A549 (cell line): ENCODE data around the gene FAM217B.

Source experiments
- CEBPB ChIP-seq, 2 experiments: fragments of >200 bp in 1 of 2; sonication (Bioruptor Twin) in 1 of 2; formaldehyde crosslinking in 1 of 2; IDR thresholded peaks; 2 replicates each; pipeline ENCODE4 v1.6.1; 2012 to 2016
- EP300 ChIP-seq, 2 experiments: fragments of >200 bp; sonication (Bioruptor Twin); formaldehyde crosslinking; IDR thresholded peaks; 2 replicates in 1 of 2; 3 replicates in 1 of 2; pipeline ENCODE4 v1.6.1; 2016 to 2017
- MAZ ChIP-seq: fragments of 150-350 bp; IDR thresholded peaks from 2 replicates; pipeline ENCODE4 v1.6.1; 2014; ENCODE audit warnings: antibody characterized with exemption, low read depth, low read length, borderline replicate concordance
- TFCP2L1 ChIP-seq: fragments of 250-450 bp; sonication (Bioruptor Pico); IDR thresholded peaks from 2 replicates; pipeline ENCODE4 v1.5.0; 2021; ENCODE audit warnings: mild to moderate bottlenecking
- TF ChIP-seq, protein P1 (sequence below): fragments of >200 bp; sonication (Bioruptor Twin); formaldehyde crosslinking; IDR thresholded peaks from 3 replicates; pipeline ENCODE4 v1.5.1; 2016

DNA sequence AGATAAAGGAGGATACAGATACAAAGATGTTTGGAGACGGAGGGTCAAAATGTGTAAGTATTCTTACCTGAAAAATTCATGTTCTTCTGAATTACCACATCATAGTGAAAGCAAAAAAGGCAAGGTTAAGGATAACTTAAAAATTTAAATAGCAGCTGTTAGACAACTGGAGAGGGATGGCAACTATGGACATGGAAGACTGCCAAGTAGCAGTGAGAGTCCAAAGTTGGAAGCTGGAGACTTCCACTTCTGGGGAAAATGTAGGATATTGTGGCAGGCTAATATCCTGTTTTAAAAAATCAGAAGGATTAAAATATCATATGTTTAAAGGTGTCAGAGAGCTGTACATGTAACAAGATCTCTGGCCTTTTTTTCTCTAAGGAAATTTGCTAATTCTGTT, 36.6 kb upstream of the FAM217B start:
- TF ChIP-seq TFCP2L1 (CRISPR knock-in tag) (no peak), MAZ (no peak), EP300 (IDR thresholded peaks at IDR 0.05) (no peak), CEBPB (IDR thresholded peaks at IDR 0.05) (no peak)
- TF ChIP-seq, protein P1, sequence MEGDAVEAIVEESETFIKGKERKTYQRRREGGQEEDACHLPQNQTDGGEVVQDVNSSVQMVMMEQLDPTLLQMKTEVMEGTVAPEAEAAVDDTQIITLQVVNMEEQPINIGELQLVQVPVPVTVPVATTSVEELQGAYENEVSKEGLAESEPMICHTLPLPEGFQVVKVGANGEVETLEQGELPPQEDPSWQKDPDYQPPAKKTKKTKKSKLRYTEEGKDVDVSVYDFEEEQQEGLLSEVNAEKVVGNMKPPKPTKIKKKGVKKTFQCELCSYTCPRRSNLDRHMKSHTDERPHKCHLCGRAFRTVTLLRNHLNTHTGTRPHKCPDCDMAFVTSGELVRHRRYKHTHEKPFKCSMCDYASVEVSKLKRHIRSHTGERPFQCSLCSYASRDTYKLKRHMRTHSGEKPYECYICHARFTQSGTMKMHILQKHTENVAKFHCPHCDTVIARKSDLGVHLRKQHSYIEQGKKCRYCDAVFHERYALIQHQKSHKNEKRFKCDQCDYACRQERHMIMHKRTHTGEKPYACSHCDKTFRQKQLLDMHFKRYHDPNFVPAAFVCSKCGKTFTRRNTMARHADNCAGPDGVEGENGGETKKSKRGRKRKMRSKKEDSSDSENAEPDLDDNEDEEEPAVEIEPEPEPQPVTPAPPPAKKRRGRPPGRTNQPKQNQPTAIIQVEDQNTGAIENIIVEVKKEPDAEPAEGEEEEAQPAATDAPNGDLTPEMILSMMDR = no peak
